DOHH2 (cell line): ENCODE measurements around the gene SLC2A11.

Experiments
- H3F3A ChIP-seq: fragments of 200-600 bp; sonication (generic), shearing (Covaris generic); 2 replicates; pipeline ENCODE4 v1.6.0; 2016; ENCODE audit warnings: antibody characterized with exemption, mild to moderate bottlenecking; ENCODE audit not compliant: control insufficient read depth, insufficient read depth
- H3K27ac ChIP-seq: fragments of 200-600 bp; sonication (generic); 2 replicates; pipeline ENCODE4 v1.5.1; 2014; ENCODE audit warnings: low read depth, mild to moderate bottlenecking, low read length, moderate library complexity
- H3K27me3 ChIP-seq: fragments of 200-600 bp; sonication (generic); 2 replicates; pipeline ENCODE4 v1.6.1; 2014; ENCODE audit warnings: mild to moderate bottlenecking, low read length, mixed read lengths; ENCODE audit not compliant: control insufficient read depth
- H3K36me3 ChIP-seq: fragments of 200-600 bp; sonication (generic); 2 replicates; pipeline ENCODE4 v1.6.1; 2014; ENCODE audit warnings: mild to moderate bottlenecking, low read length, moderate library complexity, mixed read lengths; ENCODE audit not compliant: control insufficient read depth
- H3K4me1 ChIP-seq: fragments of 200-600 bp; sonication (generic); 2 replicates; pipeline ENCODE4 v1.6.1; 2014; ENCODE audit warnings: mild to moderate bottlenecking, low read length, mixed read lengths; ENCODE audit not compliant: control insufficient read depth
- H3K4me2 ChIP-seq: fragments of 200-600 bp; sonication (generic); 2 replicates; pipeline ENCODE4 v1.6.0; 2014; ENCODE audit warnings: mild to moderate bottlenecking, low read length, moderate library complexity
- H3K4me3 ChIP-seq: fragments of 200-600 bp; sonication (generic); 2 replicates; pipeline ENCODE4 v1.5.1; 2014; ENCODE audit warnings: mild to moderate bottlenecking, low read length, mixed read lengths
- H3K79me2 ChIP-seq: fragments of 200-600 bp; sonication (generic); 2 replicates; pipeline ENCODE4 v1.6.1; 2014; ENCODE audit warnings: mild to moderate bottlenecking, low read length, mixed read lengths; ENCODE audit not compliant: control insufficient read depth
- H3K9me2 ChIP-seq: fragments of 200-600 bp; sonication (generic); replicated peaks from 2 replicates; pipeline ENCODE4 v1.6.1; 2014; ENCODE audit warnings: mild to moderate bottlenecking, low read length, mixed read lengths; ENCODE audit not compliant: control insufficient read depth
- H3K9me3 ChIP-seq: fragments of 200-600 bp; sonication (generic); 2 replicates; pipeline ENCODE4 v1.6.1; 2014; ENCODE audit warnings: antibody characterized with exemption, low read length, mixed read lengths; ENCODE audit not compliant: control insufficient read depth, insufficient read depth
- H4K20me1 ChIP-seq: fragments of 200-600 bp; sonication (generic); 2 replicates; pipeline ENCODE4 v1.6.0; 2014; ENCODE audit warnings: low read depth, mild to moderate bottlenecking, antibody characterized with exemption, low read length, moderate library complexity; ENCODE audit not compliant: control insufficient read depth, insufficient read depth
- EZH2phosphoT487 ChIP-seq: fragments of 200-600 bp; sonication (generic); IDR thresholded peaks from 2 replicates; pipeline ENCODE4 v1.6.1; 2017; ENCODE audit warnings: borderline replicate concordance, mild to moderate bottlenecking, antibody characterized with exemption, low read length, moderate library complexity, mixed read lengths
- TF ChIP-seq, protein P1 (sequence below): fragments of 200-600 bp; sonication (generic); IDR thresholded peaks from one replicate; pipeline ENCODE4 v1.5.1; 2014; ENCODE audit warnings: antibody characterized with exemption, mild to moderate bottlenecking, low read depth, low read length; ENCODE audit not compliant: poor library complexity, severe bottlenecking

SLC2A11 gene

DNA sequence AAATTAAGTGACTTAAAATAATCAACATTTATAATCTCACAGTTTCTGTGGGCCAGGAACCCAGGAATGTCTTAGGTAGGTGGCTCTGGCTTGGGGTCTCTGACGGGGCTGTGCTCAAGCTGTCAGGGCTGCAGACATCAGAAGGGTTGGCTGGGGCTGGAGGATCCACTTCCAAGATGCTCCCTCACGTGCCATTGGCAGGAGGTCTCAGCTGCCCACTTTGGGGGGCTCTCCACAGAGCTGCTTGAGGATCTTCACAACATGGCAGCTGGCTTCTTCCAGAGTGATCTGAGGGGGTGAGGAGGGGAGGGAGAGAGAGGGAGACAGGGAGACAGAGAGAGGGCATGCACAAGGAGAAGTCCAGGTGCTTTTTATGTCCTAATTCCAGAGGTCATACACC is 18.1 kb downstream of the SLC2A11 start:
- H4K20me1 ChIP-seq: no peaks in the 10 kb centered on the region
- no peaks in the 10 kb centered on the region for H3K36me3 ChIP-seq
- TF ChIP-seq, protein P1, sequence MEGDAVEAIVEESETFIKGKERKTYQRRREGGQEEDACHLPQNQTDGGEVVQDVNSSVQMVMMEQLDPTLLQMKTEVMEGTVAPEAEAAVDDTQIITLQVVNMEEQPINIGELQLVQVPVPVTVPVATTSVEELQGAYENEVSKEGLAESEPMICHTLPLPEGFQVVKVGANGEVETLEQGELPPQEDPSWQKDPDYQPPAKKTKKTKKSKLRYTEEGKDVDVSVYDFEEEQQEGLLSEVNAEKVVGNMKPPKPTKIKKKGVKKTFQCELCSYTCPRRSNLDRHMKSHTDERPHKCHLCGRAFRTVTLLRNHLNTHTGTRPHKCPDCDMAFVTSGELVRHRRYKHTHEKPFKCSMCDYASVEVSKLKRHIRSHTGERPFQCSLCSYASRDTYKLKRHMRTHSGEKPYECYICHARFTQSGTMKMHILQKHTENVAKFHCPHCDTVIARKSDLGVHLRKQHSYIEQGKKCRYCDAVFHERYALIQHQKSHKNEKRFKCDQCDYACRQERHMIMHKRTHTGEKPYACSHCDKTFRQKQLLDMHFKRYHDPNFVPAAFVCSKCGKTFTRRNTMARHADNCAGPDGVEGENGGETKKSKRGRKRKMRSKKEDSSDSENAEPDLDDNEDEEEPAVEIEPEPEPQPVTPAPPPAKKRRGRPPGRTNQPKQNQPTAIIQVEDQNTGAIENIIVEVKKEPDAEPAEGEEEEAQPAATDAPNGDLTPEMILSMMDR: no peak
- no peak for TF ChIP-seq EZH2phosphoT487

DNA sequence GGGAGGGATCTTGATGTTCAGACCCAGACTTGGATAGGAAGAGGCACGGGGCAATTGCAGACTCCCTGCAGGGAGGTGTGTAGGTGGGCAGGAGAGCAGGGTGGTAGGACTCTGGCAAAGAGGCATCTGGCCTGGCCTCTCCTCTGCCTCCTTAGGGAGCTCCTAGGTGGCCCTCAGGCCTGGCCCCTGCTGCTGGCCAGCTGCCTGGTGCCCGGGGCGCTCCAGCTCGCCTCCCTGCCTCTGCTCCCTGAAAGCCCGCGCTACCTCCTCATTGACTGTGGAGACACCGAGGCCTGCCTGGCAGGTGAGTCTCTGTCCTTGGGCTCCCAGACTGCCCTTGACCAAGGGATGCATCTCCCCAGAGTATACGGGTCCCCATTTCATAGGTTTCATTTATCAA is 19.9 kb downstream of the SLC2A11 start:
- H3K36me3 ChIP-seq: no peaks in the 10 kb centered on the region
- H3F3A ChIP-seq: no peaks in the 10 kb centered on the region
- H3K9me3 ChIP-seq: no peaks in the 10 kb centered on the region
- no peak overlapping the region for H3K4me2 ChIP-seq
- no peaks in the 10 kb centered on the region for H3K79me2 ChIP-seq
- H3K9me2 ChIP-seq: no peaks in the 10 kb centered on the region
- no peak overlapping the region for H3K4me3 ChIP-seq
- H3K4me1 ChIP-seq: peaks cover 14% of the 10 kb centered on the region
- H3K27me3 ChIP-seq: no peaks in the 10 kb centered on the region
- TF ChIP-seq, protein P1: no peak
- TF ChIP-seq EZH2phosphoT487: no peak
- no peak overlapping the region for H3K27ac ChIP-seq
- H4K20me1 ChIP-seq: no peaks in the 10 kb centered on the region

More for the DNA sequence above, 18.1 kb downstream of the SLC2A11 start:
- Histone ChIP-seq H3K9me3 (no peaks in the 10 kb centered on the region), H3F3A (no peaks in the 10 kb centered on the region), H3K79me2 (no peaks in the 10 kb centered on the region), H3K4me1 (peaks cover 14% of the 10 kb centered on the region), H3K27ac (no peak overlapping the region), H3K9me2 (no peaks in the 10 kb centered on the region), H3K4me3 (no peak overlapping the region), H3K4me2 (no peak overlapping the region), H3K27me3 (no peaks in the 10 kb centered on the region)

DNA sequence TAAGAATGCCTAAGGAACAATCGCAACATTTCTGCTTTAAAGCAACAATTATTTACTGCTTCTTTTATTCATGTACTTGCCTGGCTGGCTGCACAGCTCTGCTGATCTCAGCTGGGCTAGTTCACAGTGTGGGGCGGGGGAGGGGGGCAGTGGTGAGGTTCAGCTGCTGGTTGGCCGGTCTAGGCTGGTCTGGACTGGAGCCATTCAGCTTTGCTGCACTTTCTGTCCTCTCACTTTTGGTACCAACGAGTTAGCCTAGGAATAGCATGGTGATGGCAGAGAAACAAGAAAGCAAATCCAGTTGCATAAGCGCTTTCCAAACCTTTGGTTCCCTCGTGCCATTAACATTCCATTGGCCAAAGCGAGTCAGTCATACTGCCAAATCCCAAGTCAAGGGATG is 20.5 kb downstream of the SLC2A11 start:
- no peak overlapping the region for H3K4me2 ChIP-seq
- H3K79me2 ChIP-seq: no peaks in the 10 kb centered on the region
- H3K9me3 ChIP-seq: no peaks in the 10 kb centered on the region
- no peaks in the 10 kb centered on the region for H3F3A ChIP-seq
- H3K4me1 ChIP-seq: peaks cover 14% of the 10 kb centered on the region
- no peaks in the 10 kb centered on the region for H3K27me3 ChIP-seq
- TF ChIP-seq EZH2phosphoT487: no peak
- TF ChIP-seq, protein P1: no peak
- H3K36me3 ChIP-seq: no peaks in the 10 kb centered on the region
- H3K9me2 ChIP-seq: no peaks in the 10 kb centered on the region
- H3K4me3 ChIP-seq: no peak overlapping the region
- H4K20me1 ChIP-seq: no peaks in the 10 kb centered on the region
- no peak overlapping the region for H3K27ac ChIP-seq

DNA sequence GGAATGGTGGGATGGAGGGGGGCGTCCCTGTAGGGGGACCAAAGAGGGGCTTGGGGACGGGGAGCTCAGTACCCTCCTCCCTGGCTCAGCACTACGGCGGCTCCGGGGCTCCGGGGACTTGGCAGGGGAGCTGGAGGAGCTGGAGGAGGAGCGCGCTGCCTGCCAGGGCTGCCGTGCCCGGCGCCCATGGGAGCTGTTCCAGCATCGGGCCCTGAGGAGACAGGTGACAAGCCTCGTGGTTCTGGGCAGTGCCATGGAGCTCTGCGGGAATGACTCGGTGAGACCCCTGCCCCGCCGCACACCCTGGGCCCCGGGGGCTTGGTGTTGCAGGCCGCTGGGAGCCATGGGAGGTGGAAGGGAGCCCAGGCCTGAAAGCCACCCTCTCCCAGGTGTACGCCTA is 24.7 kb downstream of the SLC2A11 start:
- no peak overlapping the region for H3K4me3 ChIP-seq
- no peaks in the 10 kb centered on the region for H3K36me3 ChIP-seq
- TF ChIP-seq, protein P1: no peak
- no peak for TF ChIP-seq EZH2phosphoT487
- no peaks in the 10 kb centered on the region for H4K20me1 ChIP-seq
- H3K9me3 ChIP-seq: no peaks in the 10 kb centered on the region
- H3K4me1 ChIP-seq: no peaks in the 10 kb centered on the region
- H3K27ac ChIP-seq: no peak overlapping the region
- no peak overlapping the region for H3K4me2 ChIP-seq
- no peaks in the 10 kb centered on the region for H3F3A ChIP-seq
- no peaks in the 10 kb centered on the region for H3K27me3 ChIP-seq
- H3K9me2 ChIP-seq: no peaks in the 10 kb centered on the region
- H3K79me2 ChIP-seq: no peaks in the 10 kb centered on the region
